ENCODE data around the gene ADAMTS2.

ADAMTS2 gene

GRCh38 chr5:179207470-179207869 lies 137.8 kb downstream of the ADAMTS2 start:
- Histone ChIP-seq H3K27ac (ENCODE audit: low read depth, low read length, poor library complexity, severe bottlenecking) (no peak overlapping the region), H3K79me2 (ENCODE audit: insufficient read depth, low read length) (no peaks in the 10 kb centered on the region), H3K4me2 (ENCODE audit: low read length) (no peak overlapping the region), H3K4me1 (ENCODE audit: insufficient read depth, low read length, severe bottlenecking) (no peaks in the 10 kb centered on the region), H4K20me1 (ENCODE audit: insufficient read depth, low read length) (no peaks in the 10 kb centered on the region), H3K9me3 (ENCODE audit: low read length) (no peaks in the 10 kb centered on the region), H3K9me2 (ENCODE audit: low read depth, low read length) (no peaks in the 10 kb centered on the region), H2AFZ (ENCODE audit: low read length) (no peak overlapping the region), H3K4me3 (ENCODE audit: low read depth, low read length, poor library complexity, severe bottlenecking) (no peak overlapping the region), H3K36me3 (ENCODE audit: insufficient read depth, low read length) (no peaks in the 10 kb centered on the region), H3F3A (ENCODE audit: insufficient read depth, low read length) (no peaks in the 10 kb centered on the region), H3K9ac (ENCODE audit: low read length) (no peak overlapping the region), H3K27me3 (ENCODE audit: insufficient read depth, low read length) (no peaks in the 10 kb centered on the region)
- TF ChIP-seq EZH2 (IDR thresholded peaks at IDR 0.05; ENCODE audit: borderline replicate concordance, low read length) (no peak), CTCF (IDR thresholded peaks at IDR 0.05; ENCODE audit: low read length) (no peak)

- Histone ChIP-seq H4K20me1 (ENCODE audit: insufficient read depth, low read length) (no peaks in the 10 kb centered on the region), H3K9ac (ENCODE audit: low read length) (no peak overlapping the region), H3K27ac (ENCODE audit: low read depth, low read length, poor library complexity, severe bottlenecking) (no peak overlapping the region), H3K9me2 (ENCODE audit: low read depth, low read length) (no peaks in the 10 kb centered on the region), H3K4me3 (ENCODE audit: low read depth, low read length, poor library complexity, severe bottlenecking) (no peak overlapping the region), H3K27me3 (ENCODE audit: insufficient read depth, low read length) (no peaks in the 10 kb centered on the region), H3K4me1 (ENCODE audit: insufficient read depth, low read length, severe bottlenecking) (no peaks in the 10 kb centered on the region), H3F3A (ENCODE audit: insufficient read depth, low read length) (no peaks in the 10 kb centered on the region), H3K79me2 (ENCODE audit: insufficient read depth, low read length) (no peaks in the 10 kb centered on the region), H3K9me3 (ENCODE audit: low read length) (no peaks in the 10 kb centered on the region), H3K36me3 (ENCODE audit: insufficient read depth, low read length) (no peaks in the 10 kb centered on the region), H3K4me2 (ENCODE audit: low read length) (no peak overlapping the region), H2AFZ (ENCODE audit: low read length) (no peak overlapping the region)
- TF ChIP-seq CTCF (IDR thresholded peaks at IDR 0.05; ENCODE audit: low read length) (no peak), EZH2 (IDR thresholded peaks at IDR 0.05; ENCODE audit: borderline replicate concordance, low read length) (no peak)
These were observed 138.9 kb downstream of the ADAMTS2 start for GRCh38 chr5:179206366-179206765.

GRCh38 chr5:179205277-179205676 lies 140.0 kb downstream of the ADAMTS2 start:
- Histone ChIP-seq H2AFZ (ENCODE audit: low read length) (no peak overlapping the region), H3K36me3 (ENCODE audit: insufficient read depth, low read length) (no peaks in the 10 kb centered on the region), H3K9me3 (ENCODE audit: low read length) (no peaks in the 10 kb centered on the region), H3K9ac (ENCODE audit: low read length) (no peak overlapping the region), H3F3A (ENCODE audit: insufficient read depth, low read length) (no peaks in the 10 kb centered on the region), H3K4me3 (ENCODE audit: low read depth, low read length, poor library complexity, severe bottlenecking) (no peak overlapping the region), H3K27me3 (ENCODE audit: insufficient read depth, low read length) (no peaks in the 10 kb centered on the region), H3K4me1 (ENCODE audit: insufficient read depth, low read length, severe bottlenecking) (no peaks in the 10 kb centered on the region), H3K4me2 (ENCODE audit: low read length) (no peak overlapping the region), H3K27ac (ENCODE audit: low read depth, low read length, poor library complexity, severe bottlenecking) (no peak overlapping the region), H3K79me2 (ENCODE audit: insufficient read depth, low read length) (no peaks in the 10 kb centered on the region), H4K20me1 (ENCODE audit: insufficient read depth, low read length) (no peaks in the 10 kb centered on the region), H3K9me2 (ENCODE audit: low read depth, low read length) (no peaks in the 10 kb centered on the region)
- no peak for TF ChIP-seq CTCF (IDR thresholded peaks at IDR 0.05; ENCODE audit: low read length)
- no peak for TF ChIP-seq EZH2 (IDR thresholded peaks at IDR 0.05; ENCODE audit: borderline replicate concordance, low read length)

All from OCI-LY1 (cell line).